ENCODE measurements around the gene FLT3LG. TPM values are rescaled to one million over a fixed set of nuclear protein-coding genes. Genes with fewer than 3 reads are reported as not detected.

The FLT3LG gene
- total RNA-seq, 1 experiment from 2014 or later, result 0.18 TPM

GRCh38 chr19:49440439-49441209, 33.4 kb upstream of the FLT3LG start:
- H3K9me2 ChIP-seq (replicated peaks; ENCODE audit: low read length), result no peaks in the 10 kb centered on the region
- H4K20me1 ChIP-seq (ENCODE audit: low read length), result no peaks in the 10 kb centered on the region
- H3F3A ChIP-seq (ENCODE audit: low read length, unreplicated experiment), result no peaks in the 10 kb centered on the region
- intact Hi-C loops (cut with micrococcal nuclease), result no loop called here
- no peak overlapping the region for H3K27ac ChIP-seq (ENCODE audit: low read length)
- no peak for TF ChIP-seq CTCF (conservative IDR thresholded peaks at IDR 0.05; ENCODE audit: low read depth, low read length)
- peak; percentile 33 for TF ChIP-seq EZH2 (IDR thresholded peaks at IDR 0.05; ENCODE audit: low read length, unreplicated experiment)
- ChIA-PET CTCF (no interaction called here), POLR2A (ENCODE audit: unreplicated experiment) (no interaction called here)
- DNase-seq (no peak), ATAC-seq (no peak)
- no peaks in the 10 kb centered on the region for H3K4me1 ChIP-seq (ENCODE audit: insufficient read depth, low read length)
- H3K36me3 ChIP-seq (ENCODE audit: low read depth, low read length), result no peaks in the 10 kb centered on the region
- peaks cover 60% of the 10 kb centered on the region for H3K27me3 ChIP-seq (ENCODE audit: low read length)
- no peak overlapping the region for H3K9ac ChIP-seq (ENCODE audit: low read length)
- H3K4me2 ChIP-seq (ENCODE audit: low read length), result 0 out of 2 replicates have a peak overlapping the region, but pooled peaks have one; percentile 32
- H3K79me2 ChIP-seq (ENCODE audit: low read length), result no peaks in the 10 kb centered on the region
- no TSS peak for BruUV-seq (replicated peaks)
- H3K9me3 ChIP-seq (ENCODE audit: low read length), result no peaks in the 10 kb centered on the region
- no peak overlapping the region for H2AFZ ChIP-seq (ENCODE audit: low read length)
- H3K4me3 ChIP-seq (ENCODE audit: low read length), result 0 out of 2 replicates have a peak overlapping the region, but pooled peaks have one; percentile 7

GRCh38 chr19:49441210-49441959, 32.6 kb upstream of the FLT3LG start, which contains the start of gene SLC17A7:
SLC17A7 (minus strand) TSS chr19:49441527; CDS start chr19:49441379, 148 bp downstream.
- POLR2A ChIA-PET (ENCODE audit: unreplicated experiment), result no interaction called here
- peak within 1 kb of the TSS; percentile 100 for H3K4me2 ChIP-seq (ENCODE audit: low read length)
- TF ChIP-seq CTCF (conservative IDR thresholded peaks at IDR 0.05; ENCODE audit: low read depth, low read length) (no peak), EZH2 (IDR thresholded peaks at IDR 0.05; ENCODE audit: low read length, unreplicated experiment) (no peak), EZH2phosphoT487 (IDR thresholded peaks at IDR 0.05; ENCODE audit: borderline replicate concordance, low read length) (no peak)

More at GRCh38 chr19:49441210-49441959, 32.6 kb upstream of the FLT3LG start, which contains the start of gene SLC17A7:
- Histone ChIP-seq H3K27me3 (ENCODE audit: low read length) (peaks cover 56% of the 10 kb centered on the region), H2AFZ (ENCODE audit: low read length) (peak within 1 kb of the TSS; percentile 100; the same call in 1 of the 2 replicates), H3K9me2 (replicated peaks; ENCODE audit: low read length) (no peaks in the 10 kb centered on the region), H3K4me1 (ENCODE audit: insufficient read depth, low read length) (no peaks in the 10 kb centered on the region), H3K79me2 (ENCODE audit: low read length) (no peaks in the 10 kb centered on the region), H3K4me3 (ENCODE audit: low read length) (peak within 1 kb of the TSS; percentile 87), H3K27ac (ENCODE audit: low read length) (no peak within 1 kb of the TSS), H3K9ac (ENCODE audit: low read length) (no peak within 1 kb of the TSS), H3K9me3 (ENCODE audit: low read length) (no peaks in the 10 kb centered on the region), H4K20me1 (ENCODE audit: low read length) (no peaks in the 10 kb centered on the region), H3K36me3 (ENCODE audit: low read depth, low read length) (no peaks in the 10 kb centered on the region), H3F3A (ENCODE audit: low read length, unreplicated experiment) (no peaks in the 10 kb centered on the region)
- no TSS peak for BruUV-seq (replicated peaks)
- DNase-seq (peak; percentile 40), ATAC-seq (no peak)
- intact Hi-C loops (cut with micrococcal nuclease), result no loop called here
- CTCF ChIA-PET, result interaction anchor here (0.6 kb wide), 1 partner anchor 79 kb away, joined by 4 read pairs; the partner anchor contains the start of gene TEAD2
